Measurements from ENCODE around the gene ROCK2.

The ROCK2 gene

GRCh38 chr2:11344342-11344955 lies at the start of gene ROCK2:
TSS of gene ROCK2 (minus strand) at chr2:11344636. CDS start at chr2:11344136, 500 bp downstream.
- DNase-seq (ENCODE audit: low read depth), result peak; percentile 30

GRCh38 chr2:11393711-11394236 lies 49.3 kb upstream of the ROCK2 start:
- DNase-seq (ENCODE audit: low read depth), result no peak

GRCh38 chr2:11391942-11392266 lies 47.5 kb upstream of the ROCK2 start:
- DNase-seq (ENCODE audit: low read depth), result no peak

GRCh38 chr2:11390399-11390658 lies 45.9 kb upstream of the ROCK2 start:
- DNase-seq (ENCODE audit: low read depth), result no peak

GRCh38 chr2:11389551-11390398 lies 45.3 kb upstream of the ROCK2 start:
- DNase-seq (ENCODE audit: low read depth), result no peak

GRCh38 chr2:11389052-11389420 lies 44.6 kb upstream of the ROCK2 start:
- DNase-seq (ENCODE audit: low read depth), result no peak

GRCh38 chr2:11388262-11389051 lies 44.0 kb upstream of the ROCK2 start:
- DNase-seq (ENCODE audit: low read depth), result no peak

GRCh38 chr2:11387843-11388242 lies 43.4 kb upstream of the ROCK2 start:
- DNase-seq (ENCODE audit: low read depth), result no peak

GRCh38 chr2:11387100-11387390 lies 42.6 kb upstream of the ROCK2 start:
- no peak for DNase-seq (ENCODE audit: low read depth)

- no peak for DNase-seq (ENCODE audit: low read depth)
These were observed 41.4 kb upstream of the ROCK2 start for GRCh38 chr2:11385847-11386246.

- DNase-seq (ENCODE audit: low read depth), result no peak
These were observed 40.8 kb upstream of the ROCK2 start for GRCh38 chr2:11385216-11385615.

- DNase-seq (ENCODE audit: low read depth), result no peak
These were observed 35.1 kb upstream of the ROCK2 start for GRCh38 chr2:11379558-11379957.

- no peak for DNase-seq (ENCODE audit: low read depth)
These were observed 33.6 kb upstream of the ROCK2 start for GRCh38 chr2:11377928-11378545.

- DNase-seq (ENCODE audit: low read depth), result no peak
These were observed 31.6 kb upstream of the ROCK2 start for GRCh38 chr2:11376071-11376470.

GRCh38 chr2:11375689-11376027 lies 31.2 kb upstream of the ROCK2 start:
- no peak for DNase-seq (ENCODE audit: low read depth)

GRCh38 chr2:11375025-11375688 lies 30.7 kb upstream of the ROCK2 start:
- DNase-seq (ENCODE audit: low read depth), result no peak

- no peak for DNase-seq (ENCODE audit: low read depth)
These were observed 28.7 kb upstream of the ROCK2 start for GRCh38 chr2:11373096-11373495.

- DNase-seq (ENCODE audit: low read depth), result no peak
These were observed 26.9 kb upstream of the ROCK2 start for GRCh38 chr2:11371092-11371937.

- DNase-seq (ENCODE audit: low read depth), result no peak
These were observed 26.1 kb upstream of the ROCK2 start for GRCh38 chr2:11370377-11371091.

GRCh38 chr2:11368059-11368572 lies 23.7 kb upstream of the ROCK2 start:
- no peak for DNase-seq (ENCODE audit: low read depth)

All from stimulated activated CD8-positive, alpha-beta memory T cell treated with anti-CD3 and anti-CD28 coated beads, Interleukin-15, amount 100 ng/mL, for 1 hour (primary cell).